ENCODE results near the gene PERM1.

Gene PERM1

DNA sequence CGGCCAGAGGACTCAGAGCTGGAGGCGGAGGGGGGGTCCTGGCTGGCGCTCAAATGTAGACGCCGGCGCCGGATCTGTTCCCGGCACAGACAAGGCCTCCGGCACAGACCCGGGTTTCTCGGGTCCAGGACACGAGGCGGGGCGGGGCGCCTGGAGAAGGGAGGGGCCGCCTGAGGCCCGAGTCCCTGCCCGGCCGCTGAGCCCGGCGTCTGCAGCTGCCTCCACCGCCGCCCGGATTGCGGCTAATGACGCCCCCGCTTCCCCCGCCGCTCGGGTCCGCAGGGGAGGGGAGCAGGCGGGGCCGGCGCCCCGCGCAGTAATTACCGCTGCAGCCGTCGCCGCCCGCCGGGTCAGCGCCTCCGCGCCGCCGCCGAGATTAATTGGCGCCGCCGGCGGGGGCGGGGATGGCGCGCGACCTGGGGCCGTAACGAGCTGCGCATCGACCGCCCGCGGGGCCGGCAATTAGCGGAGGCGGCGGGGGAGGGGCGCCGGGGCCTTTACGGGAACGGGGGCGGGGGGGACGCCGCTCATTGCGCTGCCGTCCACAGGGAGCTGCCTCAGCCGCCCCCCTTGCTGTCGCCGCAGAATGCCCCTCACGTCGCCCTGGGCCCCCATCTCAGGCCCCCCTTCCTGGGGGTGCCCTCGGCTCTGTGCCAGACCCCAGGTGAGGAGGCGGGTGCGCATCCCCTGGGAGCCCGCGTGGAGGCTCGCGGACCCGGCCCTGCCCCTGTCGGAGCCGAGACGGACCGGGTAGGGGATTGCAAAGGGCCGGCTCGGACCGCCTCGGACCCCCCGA is 40.1 kb downstream of the PERM1 start:
- DNase-seq (ENCODE audit: low spot score) = peak; percentile 84
- TF ChIP-seq, protein P1, sequence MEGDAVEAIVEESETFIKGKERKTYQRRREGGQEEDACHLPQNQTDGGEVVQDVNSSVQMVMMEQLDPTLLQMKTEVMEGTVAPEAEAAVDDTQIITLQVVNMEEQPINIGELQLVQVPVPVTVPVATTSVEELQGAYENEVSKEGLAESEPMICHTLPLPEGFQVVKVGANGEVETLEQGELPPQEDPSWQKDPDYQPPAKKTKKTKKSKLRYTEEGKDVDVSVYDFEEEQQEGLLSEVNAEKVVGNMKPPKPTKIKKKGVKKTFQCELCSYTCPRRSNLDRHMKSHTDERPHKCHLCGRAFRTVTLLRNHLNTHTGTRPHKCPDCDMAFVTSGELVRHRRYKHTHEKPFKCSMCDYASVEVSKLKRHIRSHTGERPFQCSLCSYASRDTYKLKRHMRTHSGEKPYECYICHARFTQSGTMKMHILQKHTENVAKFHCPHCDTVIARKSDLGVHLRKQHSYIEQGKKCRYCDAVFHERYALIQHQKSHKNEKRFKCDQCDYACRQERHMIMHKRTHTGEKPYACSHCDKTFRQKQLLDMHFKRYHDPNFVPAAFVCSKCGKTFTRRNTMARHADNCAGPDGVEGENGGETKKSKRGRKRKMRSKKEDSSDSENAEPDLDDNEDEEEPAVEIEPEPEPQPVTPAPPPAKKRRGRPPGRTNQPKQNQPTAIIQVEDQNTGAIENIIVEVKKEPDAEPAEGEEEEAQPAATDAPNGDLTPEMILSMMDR (IDR thresholded peaks at IDR 0.05; ENCODE audit: extremely low read depth, missing control alignments) = no peak

DNA sequence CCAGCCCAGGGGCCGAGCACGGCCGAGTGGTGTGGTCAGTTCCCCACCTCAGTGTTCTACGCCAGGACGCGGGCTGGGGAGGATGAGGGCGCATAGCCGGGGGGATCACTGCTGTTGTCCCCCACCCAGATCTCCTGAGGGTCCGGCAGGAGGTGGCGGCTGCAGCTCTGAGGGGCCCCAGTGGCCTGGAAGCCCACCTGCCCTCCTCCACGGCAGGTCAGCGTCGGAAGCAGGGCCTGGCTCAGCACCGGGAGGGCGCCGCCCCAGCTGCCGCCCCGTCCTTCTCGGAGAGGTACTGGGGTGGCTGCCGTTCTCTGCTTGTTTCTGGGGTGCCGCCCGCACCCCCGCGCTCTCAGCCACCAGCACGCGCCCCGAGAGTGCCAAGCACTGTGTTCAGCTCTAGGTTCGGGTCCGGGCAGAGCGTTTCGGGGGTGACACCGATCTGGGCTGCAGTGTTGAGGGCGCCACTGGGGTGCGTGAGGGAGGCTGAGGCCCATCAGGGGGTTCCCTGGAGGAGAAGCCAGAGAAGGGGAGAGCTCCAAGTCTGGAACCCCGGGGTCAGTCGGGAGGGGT is 40.8 kb downstream of the PERM1 start:
- DNase-seq (ENCODE audit: low spot score) = peak; percentile 70
- TF ChIP-seq, protein P1 (IDR thresholded peaks at IDR 0.05; ENCODE audit: extremely low read depth, missing control alignments) = no peak

DNA sequence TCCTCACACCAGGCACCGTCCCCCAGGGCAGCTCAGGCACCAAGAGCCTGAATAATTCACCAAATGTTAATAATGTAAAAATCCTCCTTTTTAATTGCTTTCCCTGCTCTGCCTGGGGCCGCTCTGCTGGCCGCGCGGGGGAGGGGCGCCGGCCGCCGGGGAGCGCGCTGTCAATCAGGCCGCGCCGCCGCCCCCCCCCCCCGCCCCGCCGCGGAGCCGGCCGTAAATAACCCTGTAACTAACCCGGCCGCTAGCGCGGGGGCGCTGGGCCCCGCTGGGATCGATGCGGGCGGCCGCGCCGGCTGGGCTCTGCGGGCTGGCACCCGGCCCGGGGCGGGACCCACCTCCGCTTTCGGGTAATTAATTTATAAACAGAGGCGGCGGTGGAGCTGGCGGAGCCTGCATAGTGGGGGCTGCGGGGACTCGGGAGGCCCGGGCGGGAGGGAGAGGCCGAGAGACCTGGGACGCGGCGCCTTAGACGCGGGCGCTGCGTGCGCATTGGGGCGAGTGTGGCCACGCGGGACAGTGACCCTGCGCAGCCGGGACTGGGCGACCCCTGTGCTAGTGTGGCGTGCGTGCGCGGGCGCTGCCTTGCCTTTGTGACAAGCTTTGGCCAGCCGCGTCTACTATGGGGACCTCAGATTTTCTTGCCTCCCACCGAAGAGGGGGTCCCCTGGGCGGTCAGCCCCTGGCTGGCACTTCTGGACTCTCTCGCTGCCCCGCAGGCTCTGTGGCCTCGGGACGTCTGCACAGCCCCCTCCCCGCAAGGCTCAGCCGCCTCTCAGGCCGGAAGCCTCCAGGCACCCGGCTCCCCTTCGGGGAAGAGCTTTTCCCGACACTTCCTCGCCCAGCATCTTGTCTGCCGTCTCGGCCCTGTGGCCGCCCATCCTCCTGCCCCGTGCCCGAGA is 41.5 kb downstream of the PERM1 start:
- TF ChIP-seq, protein P1 (IDR thresholded peaks at IDR 0.05; ENCODE audit: extremely low read depth, missing control alignments) = no peak
- peak; percentile 84 for DNase-seq (ENCODE audit: low spot score)

DNA sequence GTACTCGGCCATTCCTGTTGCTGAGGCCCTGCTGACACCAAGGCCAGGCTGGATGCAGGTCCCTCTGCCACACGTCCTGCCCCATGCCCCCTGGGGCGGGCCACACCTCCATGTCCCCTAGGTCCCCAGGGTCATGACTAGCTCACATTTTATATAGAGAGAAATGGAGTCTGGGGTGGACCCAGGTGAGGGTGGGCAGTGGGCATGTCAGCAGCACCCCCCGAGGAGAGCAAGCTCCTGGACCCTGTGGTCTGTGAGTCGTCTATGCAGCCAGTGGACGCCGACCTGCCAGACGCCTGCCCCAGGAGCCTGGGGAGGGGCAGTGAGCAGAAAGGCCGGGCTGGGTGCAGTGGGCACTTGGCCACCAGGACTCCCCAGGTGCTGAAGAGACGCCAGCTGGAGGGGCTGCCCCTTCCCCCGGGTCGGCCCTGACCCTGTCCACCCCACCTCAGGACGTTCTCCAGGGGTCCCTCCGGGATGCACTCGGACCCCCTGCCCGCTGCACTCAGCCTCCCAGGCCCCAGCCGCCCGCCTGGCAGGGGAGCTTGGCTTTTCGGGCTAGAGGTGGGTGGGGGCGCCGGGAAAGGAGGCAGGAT is 42.3 kb downstream of the PERM1 start:
- DNase-seq (ENCODE audit: low spot score) = no peak
- TF ChIP-seq, protein P1 (IDR thresholded peaks at IDR 0.05; ENCODE audit: extremely low read depth, missing control alignments) = no peak

DNA sequence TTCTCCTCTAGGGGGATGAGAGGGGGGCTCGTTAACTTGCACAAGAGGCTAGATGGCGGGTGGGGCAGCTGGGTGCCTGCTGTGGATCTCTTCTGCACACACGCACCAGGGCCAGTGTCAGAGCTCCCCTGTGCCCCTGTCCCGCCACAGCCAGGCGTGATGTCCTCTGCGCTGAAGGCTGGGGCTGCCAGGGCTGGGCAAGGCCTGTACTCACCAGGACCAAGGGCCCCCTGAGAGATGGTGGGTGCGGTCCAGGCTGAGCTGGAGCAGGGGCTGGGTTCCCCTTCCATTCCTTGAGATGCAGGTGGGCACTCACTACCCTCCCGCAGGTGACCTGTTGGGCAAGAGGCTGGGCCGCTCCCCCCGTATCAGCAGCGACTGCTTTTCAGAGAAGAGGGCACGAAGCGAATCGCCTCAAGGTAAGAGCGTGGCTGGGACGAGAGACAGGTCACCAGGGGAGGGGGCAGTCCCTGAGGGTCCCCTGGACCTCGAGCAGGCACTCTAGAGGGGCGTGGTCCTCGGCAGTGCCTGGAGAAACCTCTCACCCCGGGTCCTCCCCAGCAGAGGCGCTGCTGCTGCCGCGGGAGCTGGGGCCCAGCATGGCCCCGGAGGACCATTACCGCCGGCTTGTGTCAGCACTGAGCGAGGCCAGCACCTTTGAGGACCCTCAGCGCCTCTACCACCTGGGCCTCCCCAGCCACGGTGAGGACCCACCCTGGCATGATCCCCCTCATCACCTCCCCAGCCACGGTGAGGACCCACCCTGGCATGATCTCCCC is 43.0 kb downstream of the PERM1 start:
- TF ChIP-seq, protein P1 (IDR thresholded peaks at IDR 0.05; ENCODE audit: extremely low read depth, missing control alignments) = no peak
- DNase-seq (ENCODE audit: low spot score) = no peak

DNA sequence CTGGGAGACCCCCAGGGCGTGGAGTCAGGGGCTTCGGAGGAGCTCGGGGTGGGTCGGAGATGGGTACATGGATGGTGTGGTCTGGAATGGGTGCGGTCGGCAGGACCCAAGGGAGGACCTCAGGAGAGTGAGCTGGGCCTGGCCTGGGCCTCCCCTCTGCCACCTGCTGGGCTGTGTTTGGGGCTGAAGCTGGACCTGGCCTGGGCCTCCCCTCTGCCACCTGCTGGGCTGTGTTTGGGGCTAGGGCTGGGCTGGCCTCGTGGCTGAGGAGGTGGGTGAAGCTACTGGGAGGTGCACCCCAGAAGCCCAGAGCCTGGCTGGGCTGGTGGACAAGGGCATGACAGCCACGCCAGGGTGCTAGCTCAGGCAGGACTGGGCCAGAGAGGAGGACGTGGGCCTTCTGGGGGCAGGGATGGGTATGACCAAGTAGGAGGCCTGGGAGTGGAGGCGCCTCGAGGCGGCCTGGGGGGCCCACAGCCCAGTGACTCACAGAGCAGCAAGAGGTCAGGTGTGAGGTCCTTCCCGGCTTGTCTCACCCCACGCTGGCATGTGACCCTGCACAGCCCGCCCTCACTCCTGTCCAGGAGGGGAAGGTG is 43.7 kb downstream of the PERM1 start:
- TF ChIP-seq, protein P1 (IDR thresholded peaks at IDR 0.05; ENCODE audit: extremely low read depth, missing control alignments) = peak; percentile 50
- DNase-seq (ENCODE audit: low spot score) = no peak
